HG02943 (cell line): ENCODE measurements around the gene ZNF439.
A peak's percentile ranks its signal among the peaks of the same experiment; 100 is the strongest.
"Not testable (repeated sequence)": the region's sequence is repeated elsewhere in the genome, so short reads cannot be mapped to it uniquely, and the experiment has no call there.

ENCODE experiments used
- ATAC-seq: cut with Tn5 transposase; IDR thresholded peaks from one replicate; pipeline ENCODE4 v1.9.1; 2021; ENCODE audit warnings: mild to moderate bottlenecking, low read depth, moderate library complexity; ENCODE audit not compliant: unreplicated experiment

ZNF439 gene

GRCh38 chr19:11848594-11849469 is at the start of gene ZNF439:
ZNF439 (plus strand) TSS chr19:11848726; CDS start chr19:11848868, 142 bp downstream.
- no peak for ATAC-seq

- ATAC-seq, result no peak
Measured at GRCh38 chr19:11806354-11807098, 42.0 kb upstream of the ZNF439 start.

- no peak for ATAC-seq
Measured at GRCh38 chr19:11807099-11807380, 41.5 kb upstream of the ZNF439 start.

GRCh38 chr19:11813703-11814028 is 34.9 kb upstream of the ZNF439 start:
- peak; percentile 42 for ATAC-seq

- ATAC-seq, result peak; percentile 93
Measured at GRCh38 chr19:11814029-11814699, 34.4 kb upstream of the ZNF439 start, which contains the start of gene ZNF440. ZNF440 (plus strand) TSS chr19:11814273; CDS start chr19:11814448, 175 bp downstream.

- ATAC-seq, result no peak
Measured at GRCh38 chr19:11814700-11815035, 33.9 kb upstream of the ZNF439 start.

- no peak for ATAC-seq
Measured at GRCh38 chr19:11821474-11822109, 26.9 kb upstream of the ZNF439 start.

GRCh38 chr19:11828957-11829876 is 19.3 kb upstream of the ZNF439 start:
- not testable (repeated sequence) for ATAC-seq

GRCh38 chr19:11832253-11832912 is 16.1 kb upstream of the ZNF439 start:
- ATAC-seq, result no peak

GRCh38 chr19:11833541-11833940 is 15.0 kb upstream of the ZNF439 start:
- ATAC-seq, result no peak

GRCh38 chr19:11835626-11836066 is 12.9 kb upstream of the ZNF439 start:
- not testable (repeated sequence) for ATAC-seq

- ATAC-seq, result no peak
Measured at GRCh38 chr19:11843722-11844121, 4.8 kb upstream of the ZNF439 start.

GRCh38 chr19:11847615-11848014 is 911 bp upstream of the ZNF439 start:
- not testable (repeated sequence) for ATAC-seq

GRCh38 chr19:11848200-11848593 is 329 bp upstream of the ZNF439 start:
- no peak for ATAC-seq

GRCh38 chr19:11850289-11850688 is 1.8 kb downstream of the ZNF439 start:
- ATAC-seq, result not testable (repeated sequence)

GRCh38 chr19:11853358-11853757 is 4.8 kb downstream of the ZNF439 start:
- ATAC-seq, result no peak

GRCh38 chr19:11856596-11857250 is 8.2 kb downstream of the ZNF439 start:
- no peak for ATAC-seq

- ATAC-seq, result no peak
Measured at GRCh38 chr19:11860721-11861120, 12.2 kb downstream of the ZNF439 start.

GRCh38 chr19:11861301-11861700 is 12.8 kb downstream of the ZNF439 start:
- no peak for ATAC-seq
